Epithelial cell of proximal tubule (primary cell): ENCODE results near the gene PRR5. TPM values are rescaled to one million over a fixed set of nuclear protein-coding genes. Genes with fewer than 3 reads are reported as not detected.

Source experiments
- DNase-seq: peaks from one replicate; pipeline ENCODE4 v3.0.0-alpha.2; 2011; ENCODE audit warnings: low read depth
- H3K4me3 ChIP-seq: 2 replicates; pipeline ENCODE4 v1.5.1; 2011; ENCODE audit warnings: low read depth, mild to moderate bottlenecking, low read length
- total RNA-seq: library from RNA; depleted of rRNA; stranded (reverse); fragments of >200 nt; gene quantifications from 2 replicates; pipeline ENCODE4 v1.2.3, GENCODE V29; 2015
- TF ChIP-seq, protein P1 (sequence below): conservative IDR thresholded peaks from 2 replicates; pipeline ENCODE4 v1.5.1; 2012; ENCODE audit warnings: low read depth, mild to moderate bottlenecking, low read length

The PRR5 gene
- total RNA-seq, 1 donor from 2014 or later = 9.1 TPM

DNA sequence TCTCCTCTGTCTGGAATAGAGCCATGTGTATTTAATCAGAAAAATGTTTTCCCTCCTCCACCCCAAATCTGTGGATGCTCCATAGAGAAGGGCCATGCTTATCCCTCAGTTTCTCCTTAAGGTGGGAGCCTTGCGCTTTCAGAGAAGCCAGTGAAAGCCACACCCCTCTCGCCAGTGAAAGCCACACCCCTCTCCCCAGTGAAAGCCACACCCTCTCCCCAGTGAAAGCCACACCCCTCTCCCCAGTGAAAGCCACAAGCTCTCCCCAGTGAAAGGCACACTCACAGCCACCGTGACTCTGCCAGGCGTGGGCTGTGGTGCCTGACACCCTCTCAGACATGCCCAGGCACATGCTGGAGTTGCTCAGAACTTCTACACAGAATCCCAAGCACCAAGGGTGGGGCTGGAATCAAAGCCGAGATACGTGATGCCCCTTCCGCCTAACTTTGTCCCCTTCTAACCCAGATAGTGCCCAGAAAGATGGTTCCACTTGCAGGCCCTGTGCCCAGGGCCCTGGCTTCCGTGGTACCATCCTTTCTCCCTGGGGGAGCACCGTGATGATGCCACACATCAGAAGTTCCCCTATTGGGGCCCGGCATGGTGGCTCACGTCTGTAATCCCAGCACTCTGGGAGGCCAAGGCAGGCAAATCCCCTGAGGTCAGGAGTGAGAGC, 16.5 kb upstream of the PRR5 start:
- H3K4me3 ChIP-seq = no peak overlapping the region
- TF ChIP-seq, protein P1, sequence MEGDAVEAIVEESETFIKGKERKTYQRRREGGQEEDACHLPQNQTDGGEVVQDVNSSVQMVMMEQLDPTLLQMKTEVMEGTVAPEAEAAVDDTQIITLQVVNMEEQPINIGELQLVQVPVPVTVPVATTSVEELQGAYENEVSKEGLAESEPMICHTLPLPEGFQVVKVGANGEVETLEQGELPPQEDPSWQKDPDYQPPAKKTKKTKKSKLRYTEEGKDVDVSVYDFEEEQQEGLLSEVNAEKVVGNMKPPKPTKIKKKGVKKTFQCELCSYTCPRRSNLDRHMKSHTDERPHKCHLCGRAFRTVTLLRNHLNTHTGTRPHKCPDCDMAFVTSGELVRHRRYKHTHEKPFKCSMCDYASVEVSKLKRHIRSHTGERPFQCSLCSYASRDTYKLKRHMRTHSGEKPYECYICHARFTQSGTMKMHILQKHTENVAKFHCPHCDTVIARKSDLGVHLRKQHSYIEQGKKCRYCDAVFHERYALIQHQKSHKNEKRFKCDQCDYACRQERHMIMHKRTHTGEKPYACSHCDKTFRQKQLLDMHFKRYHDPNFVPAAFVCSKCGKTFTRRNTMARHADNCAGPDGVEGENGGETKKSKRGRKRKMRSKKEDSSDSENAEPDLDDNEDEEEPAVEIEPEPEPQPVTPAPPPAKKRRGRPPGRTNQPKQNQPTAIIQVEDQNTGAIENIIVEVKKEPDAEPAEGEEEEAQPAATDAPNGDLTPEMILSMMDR = no peak
- no peak for DNase-seq

DNA sequence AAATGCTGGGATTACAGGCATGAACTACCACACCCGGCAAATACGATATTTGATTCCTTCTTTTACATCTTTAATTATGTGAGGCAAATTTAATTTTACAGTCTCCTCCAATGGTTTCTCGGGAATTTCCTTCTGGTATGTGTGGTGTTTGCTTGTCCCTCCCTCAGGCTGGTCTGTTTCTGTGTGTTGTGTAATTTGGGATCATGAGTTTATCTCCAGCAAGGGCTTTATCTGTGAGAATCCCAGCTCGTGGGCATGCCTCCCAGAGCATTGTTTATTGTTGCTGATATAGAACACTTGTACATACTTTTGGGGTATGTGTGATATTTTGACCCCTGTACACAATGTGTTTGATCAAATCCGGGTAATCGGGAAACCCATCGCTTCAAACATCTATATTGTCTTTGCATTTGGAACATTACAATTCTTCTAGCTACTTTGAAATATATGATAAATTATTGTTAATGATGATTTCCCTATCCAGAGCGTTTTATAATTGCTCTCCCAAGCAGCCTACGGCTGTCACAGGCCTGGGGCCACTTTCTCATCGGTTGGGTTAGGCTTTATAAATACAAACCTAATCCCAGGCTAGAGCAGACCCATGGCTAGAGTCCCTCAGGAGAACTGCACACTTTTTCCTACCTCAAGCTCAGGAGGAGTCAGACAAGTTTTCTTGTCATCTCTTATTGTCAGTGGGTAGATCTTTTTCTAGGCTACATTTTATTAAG, 15.0 kb upstream of the PRR5 start:
- DNase-seq = no peak
- TF ChIP-seq, protein P1 = no peak
- no peak overlapping the region for H3K4me3 ChIP-seq

DNA sequence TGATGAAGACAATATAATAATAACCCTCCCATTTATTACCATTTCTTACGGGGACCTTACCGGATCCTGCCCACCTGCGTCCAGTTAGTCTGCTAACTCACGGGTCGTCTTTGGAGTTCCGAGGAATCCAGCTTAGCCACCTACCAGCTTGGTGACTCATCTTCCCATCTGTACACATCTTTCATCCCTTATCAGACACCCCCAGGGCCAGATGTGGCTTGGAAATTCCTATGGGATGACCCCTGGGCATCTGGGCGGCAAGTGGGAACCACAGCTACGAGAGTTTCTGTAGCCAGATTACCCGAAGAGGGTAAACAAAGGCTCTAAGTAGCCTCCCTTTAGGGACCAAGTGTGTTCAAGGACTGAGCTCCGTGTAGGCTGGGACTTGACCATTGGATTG, 12.8 kb upstream of the PRR5 start:
- no peak overlapping the region for H3K4me3 ChIP-seq
- no peak for DNase-seq
- TF ChIP-seq, protein P1 = no peak

DNA sequence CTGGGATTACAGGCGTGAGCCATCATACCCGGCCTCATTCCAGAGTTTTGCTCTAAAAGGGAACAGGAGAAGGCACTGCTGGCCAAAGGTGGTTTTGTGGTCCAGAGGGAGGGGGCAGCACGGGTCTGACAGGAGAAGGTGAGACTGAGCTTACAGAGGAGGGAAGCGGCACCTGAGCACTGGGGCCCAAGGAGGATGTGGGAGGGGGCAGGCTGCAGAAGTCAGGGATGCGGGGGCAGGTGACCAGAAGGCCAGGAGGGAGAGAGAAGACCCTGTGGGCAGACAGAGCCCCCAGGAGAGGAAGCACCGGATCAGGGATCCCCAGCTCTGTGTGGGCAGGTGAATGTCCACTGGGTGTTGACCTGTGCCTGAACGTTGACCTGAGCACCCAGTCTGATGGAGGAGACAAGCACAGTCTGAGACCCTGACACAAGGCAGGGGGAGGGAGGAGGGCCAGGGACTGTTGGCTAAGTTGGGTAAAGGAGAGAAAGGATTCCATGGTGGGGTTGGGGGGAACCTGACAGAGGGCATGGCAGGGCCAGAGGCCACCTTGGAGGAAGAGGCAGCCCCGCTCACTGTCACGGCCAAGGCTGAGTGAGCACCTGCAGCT, 12.0 kb upstream of the PRR5 start:
- DNase-seq = no peak
- H3K4me3 ChIP-seq = no peak overlapping the region
- TF ChIP-seq, protein P1 = no peak

DNA sequence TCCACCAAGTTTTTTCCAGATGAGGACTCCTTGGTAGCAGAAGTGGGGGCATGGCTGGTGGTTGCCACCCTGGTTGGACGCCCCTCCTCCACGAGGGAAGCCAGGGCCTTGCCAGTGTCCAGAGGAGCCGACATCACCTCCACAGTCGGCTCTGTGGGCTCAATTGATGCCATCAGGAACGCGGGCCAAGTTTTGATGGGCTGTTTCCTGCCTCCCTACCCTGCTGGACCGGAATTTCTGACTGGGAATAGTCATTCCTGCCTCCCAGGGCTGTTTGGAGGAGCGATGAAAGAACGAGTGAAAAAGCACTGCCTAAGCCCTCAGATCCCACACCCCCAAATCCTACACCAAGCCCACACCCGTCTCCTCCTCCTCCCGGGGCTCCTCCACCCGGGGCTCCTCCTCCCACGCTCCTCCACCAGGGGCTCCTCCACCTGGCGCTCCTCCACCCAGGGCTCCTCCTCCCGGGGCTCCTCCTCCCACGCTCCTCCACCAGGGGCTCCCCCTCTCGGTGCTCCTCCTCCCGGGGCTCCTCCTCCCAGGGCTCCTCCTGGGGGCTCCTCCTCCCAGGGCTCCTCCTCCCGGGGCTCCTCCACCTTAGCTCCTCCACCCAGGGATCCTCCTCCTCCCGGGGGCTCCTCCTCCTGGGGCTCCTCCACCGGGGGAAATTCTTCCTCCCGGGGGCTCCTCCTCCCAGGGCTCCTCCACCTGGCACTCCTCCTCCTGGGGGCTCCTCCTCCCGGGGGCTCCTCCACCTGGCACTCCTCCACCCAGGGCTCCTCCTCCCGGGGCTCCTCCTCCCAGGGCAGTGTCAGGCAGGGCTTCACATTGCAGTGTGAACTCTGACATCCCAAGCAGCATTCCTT, 10.0 kb upstream of the PRR5 start:
- no peak overlapping the region for H3K4me3 ChIP-seq
- TF ChIP-seq, protein P1 = no peak
- no peak for DNase-seq

DNA sequence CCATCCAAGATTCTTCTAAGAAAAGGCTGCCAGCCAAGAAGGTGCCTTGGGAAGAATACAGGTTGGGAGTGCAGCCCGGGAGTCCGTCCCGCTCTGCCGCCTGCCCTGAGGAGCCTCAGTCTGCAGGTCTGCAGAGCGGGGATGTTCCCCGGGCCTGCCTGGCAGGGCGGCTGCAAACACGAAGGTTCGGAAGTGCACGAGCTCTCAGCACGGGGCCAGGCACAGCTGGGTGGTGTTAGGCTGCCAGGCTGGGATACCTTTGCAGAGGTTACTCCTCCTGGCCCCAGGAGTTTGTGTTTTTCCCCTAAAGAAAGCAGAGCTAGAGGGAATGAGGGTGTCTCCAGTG, 9.4 kb upstream of the PRR5 start:
- no peak overlapping the region for H3K4me3 ChIP-seq
- TF ChIP-seq, protein P1 = no peak
- DNase-seq = no peak
